ENCODE results near the gene PARL.

DNA sequence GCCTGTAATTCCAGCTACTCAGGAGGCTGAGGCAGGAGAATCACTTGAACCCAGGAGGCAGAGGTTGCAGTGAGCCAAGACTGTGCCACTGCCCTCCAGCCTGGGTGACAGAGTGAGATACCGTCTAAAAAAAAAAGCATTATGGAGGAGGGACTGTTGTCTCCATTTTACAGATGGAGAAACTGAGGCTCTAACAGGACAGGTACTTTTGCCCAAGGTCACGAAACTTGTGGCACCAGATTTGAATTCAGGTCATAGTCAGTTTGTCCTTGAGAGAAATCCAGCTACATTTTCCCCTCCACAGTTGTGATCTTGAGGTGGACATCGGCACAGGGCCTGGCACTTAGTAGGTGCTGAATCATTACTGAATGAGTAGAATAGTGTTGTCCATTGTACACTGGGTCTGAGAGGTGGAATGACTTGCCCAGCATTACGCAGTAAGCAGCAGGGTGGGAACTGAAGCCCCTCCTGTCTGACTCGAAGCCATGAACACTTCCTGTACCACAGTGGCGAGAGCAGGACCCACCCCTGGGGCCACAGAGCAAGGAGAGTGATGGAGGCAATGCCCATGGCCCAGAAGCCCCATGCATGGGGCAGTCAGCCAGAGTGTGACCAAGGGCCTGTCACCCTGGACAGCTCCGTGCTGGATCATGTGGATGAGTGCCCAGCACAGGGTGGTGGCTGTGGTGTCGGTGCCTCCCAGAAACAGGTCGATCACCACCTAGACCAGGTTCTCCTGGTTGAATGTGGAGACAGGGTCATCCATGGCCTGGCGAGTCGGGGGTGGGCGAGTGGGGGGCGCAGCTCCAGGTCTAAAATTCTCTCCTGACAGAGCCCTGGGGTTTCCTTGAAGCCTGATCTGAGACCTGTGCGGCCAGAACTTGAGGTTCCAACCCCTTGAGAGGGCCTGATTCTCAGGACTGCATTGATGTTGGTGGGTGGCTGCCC is 20.4 kb upstream of the PARL start:
- TF ChIP-seq POLR2AphosphoS5 (IDR thresholded peaks at IDR 0.05; ENCODE audit: insufficient read depth in 1 of 2, low read depth in 1 of 2) (no peak), CTCF (IDR thresholded peaks at IDR 0.05) (no peak), POLR2A (IDR thresholded peaks at IDR 0.05) (no peak)
